SIG-M5 (cell line): ENCODE results near the gene DLG2.

Experiments
- DNase-seq: peaks from one replicate; lab custom pipeline; 2025; lab: John Stamatoyannopoulos, UW

The DLG2 gene

DNA sequence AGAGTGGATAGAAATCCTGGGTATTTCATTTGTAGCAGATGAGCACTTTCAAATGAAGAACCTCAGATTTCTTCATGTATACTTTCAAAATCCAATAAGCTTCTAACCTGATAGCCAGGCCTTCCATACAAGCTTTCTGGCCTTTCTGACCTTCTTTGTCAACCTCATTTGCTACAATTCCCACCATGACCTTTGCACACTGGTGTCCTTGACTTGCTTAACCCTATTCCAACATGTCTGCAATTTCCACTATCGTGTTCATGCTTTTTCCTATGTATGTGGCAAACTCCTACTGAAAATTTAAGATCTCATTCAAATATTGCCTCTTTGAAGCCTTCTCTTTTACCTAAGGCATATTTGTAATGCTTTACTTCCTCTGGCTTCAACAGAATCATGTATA is 2098.9 kb downstream of the DLG2 start:
- DNase-seq, result no peak

DNA sequence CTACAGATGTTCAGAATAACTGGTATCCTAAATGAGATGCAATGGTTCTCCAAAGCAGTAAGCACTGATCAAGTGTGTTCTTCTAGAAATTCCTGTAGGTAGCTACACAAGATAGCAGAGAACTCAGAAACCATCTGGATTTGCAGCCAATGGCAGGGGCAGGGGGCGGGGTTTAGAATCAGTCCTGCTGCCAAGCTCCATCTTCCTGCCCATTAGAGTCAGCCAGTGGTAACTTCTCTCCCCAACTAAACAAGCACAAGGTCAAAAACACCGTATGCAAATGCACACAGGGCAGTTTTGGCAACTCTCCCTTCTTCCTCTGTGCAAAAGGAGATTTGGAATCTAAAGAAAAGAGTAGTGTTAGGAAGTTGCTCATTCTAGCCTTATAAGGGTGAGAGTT is 2103.5 kb downstream of the DLG2 start:
- no peak for DNase-seq

DNA sequence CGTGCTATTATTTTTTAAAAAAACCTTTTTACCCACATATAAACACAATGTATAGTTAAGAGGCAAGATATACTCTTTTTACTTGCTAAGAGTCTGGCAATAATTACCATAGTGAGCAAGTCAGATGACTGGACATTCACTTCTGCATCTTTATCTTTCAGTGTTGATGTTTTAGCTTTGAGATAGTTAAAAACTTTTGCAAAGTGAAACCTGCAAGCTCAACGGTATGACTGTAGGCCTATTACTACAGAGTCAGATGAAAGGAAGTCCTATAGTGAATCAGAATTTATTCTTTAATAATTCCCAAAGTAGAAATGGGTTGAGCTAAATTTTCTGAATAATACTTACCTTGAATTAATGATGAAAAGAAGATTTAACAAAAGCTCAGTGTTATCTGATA is 2104.2 kb downstream of the DLG2 start:
- DNase-seq, result no peak

DNA sequence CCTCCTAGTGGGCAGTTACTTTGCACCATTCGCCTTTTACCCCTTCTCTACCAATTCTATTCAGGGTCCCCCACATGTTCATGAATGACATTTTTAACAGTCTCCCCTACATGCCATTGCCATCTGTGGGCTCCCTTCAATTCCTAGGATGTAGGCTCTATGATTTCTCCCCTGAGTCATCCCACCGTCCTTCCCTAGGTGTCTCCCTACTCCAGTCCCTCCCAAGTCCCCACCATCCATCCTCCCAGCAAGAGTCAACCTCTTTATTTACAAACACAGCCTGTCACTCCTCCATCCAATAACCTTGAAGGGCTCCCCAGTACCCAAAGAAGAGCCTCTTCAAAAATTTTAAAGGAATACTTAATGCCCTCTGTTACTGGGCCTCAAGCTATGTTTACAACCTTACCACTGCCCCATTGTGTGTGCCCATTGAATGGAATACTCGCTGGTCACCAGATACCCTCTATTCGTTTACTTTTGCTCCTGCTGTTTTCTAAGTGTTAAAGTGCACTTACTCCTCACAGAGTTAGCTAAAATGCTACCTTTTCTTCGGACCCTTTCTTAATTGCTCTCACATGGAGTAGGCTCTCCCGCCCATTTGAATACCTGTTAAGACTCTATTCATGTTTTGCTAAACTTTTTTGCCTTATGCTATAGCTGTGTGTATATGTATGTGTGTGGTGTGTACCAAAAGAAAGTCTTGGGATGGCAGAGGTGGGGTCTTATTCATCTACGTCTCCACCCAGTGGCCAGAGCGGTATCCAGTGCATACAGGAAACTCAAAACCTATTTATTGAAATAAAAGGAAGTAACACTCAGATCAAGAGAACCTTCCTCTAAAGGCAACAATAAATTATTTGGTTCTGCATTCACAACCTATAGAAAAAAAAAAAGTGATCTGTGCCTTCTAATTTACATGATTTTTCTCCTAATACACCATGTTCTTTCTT is 2105.2 kb downstream of the DLG2 start:
- no peak for DNase-seq

DNA sequence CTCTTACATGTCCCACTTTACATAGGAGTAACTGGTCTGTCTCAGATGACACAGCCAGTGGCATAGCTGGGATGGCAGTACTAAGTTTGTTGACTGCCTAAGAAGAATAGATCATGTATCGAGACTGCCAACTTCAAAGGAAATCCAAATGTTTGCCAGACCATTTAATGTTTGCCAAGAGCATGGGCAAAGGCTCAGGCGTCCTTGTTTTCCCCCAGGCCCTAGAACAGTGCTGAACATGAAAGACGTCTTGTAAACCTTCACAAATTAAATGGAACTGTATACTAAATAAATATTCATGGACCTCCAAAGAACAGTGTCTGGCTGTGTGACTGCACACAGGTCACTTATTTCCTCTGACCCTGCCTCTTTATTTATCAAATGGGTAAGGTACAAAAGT is 2106.3 kb downstream of the DLG2 start:
- DNase-seq, result no peak

DNA sequence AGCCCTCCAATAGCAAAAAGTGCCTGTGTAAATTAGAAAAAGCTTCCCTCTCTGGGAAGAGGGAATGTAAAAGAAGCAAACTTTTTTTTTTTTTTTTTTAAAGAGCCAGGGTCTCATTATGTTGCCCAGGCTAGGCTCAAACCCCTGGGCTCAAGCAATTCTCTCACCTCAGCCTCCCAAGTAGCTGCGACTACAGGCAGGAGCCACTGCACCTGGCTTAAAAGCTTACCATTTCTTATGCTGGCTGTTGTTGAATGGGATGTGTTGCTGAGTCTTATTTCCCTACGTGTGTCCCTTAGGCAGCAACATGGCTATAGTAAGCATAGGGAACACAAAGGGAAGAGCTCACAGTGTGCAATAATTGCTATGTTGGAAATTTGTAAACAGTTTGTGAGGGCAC is 2115.5 kb downstream of the DLG2 start:
- DNase-seq, result no peak

DNA sequence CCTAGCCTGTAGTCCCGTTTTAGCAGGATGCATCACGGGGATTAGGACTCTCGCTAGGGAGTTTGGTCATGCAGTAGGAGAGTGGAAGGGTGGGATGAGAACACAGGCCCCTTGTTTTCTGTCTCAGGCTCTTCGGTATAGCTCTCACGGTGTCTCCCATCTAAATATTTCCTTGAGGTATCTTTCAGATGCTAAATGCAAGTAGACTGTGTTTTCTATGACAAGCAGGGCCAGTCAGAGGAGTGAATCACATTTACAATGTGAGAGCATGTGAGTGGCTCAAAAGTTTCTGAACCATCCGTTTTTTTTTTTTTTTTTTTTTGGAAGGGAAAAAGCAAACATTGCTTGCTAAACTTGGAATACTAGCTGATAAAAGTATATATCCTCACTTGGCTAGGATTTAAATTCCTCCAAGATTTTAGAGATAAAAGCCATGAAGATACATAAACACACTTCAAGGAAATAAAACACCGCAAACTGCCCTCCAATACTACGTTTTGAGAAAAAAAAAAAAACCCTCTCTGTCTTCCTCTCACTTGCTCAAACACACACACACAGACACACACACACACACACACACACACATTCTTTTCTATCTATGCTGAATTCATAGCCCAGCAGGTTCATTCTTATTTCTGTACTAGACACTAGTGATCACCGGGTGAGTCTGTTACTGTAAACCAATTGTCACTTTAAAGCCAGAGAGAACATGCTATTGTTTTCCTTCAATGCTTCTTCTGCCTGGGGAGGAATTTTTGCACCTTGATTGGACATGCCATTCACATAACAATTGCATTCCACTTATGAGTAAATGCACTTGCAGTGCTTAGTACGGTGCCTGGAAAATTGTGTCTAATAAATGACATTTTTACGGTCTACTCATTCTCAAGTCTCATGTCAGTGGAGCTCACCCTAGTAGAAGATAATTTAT is 2116.3 kb downstream of the DLG2 start:
- no peak for DNase-seq

DNA sequence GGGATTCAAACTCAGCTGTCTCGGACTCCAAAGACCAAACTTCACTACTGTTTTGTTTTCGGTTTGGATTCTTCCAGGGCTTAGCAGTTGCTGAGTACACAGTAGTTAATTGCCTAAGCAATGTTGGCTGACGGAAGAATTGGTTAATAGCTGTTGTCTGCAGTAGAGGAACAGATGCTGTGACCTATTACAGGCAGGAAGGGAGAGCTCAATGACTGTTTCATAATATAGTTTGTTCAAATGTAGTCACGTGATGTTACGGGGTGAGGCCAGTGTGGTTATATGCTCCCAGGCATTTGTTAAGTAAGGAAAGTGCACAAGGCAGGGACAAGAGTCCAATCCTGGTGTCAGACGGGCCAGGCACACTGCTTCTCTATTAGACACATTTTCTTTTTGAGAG is 2118.3 kb downstream of the DLG2 start:
- DNase-seq, result no peak

DNA sequence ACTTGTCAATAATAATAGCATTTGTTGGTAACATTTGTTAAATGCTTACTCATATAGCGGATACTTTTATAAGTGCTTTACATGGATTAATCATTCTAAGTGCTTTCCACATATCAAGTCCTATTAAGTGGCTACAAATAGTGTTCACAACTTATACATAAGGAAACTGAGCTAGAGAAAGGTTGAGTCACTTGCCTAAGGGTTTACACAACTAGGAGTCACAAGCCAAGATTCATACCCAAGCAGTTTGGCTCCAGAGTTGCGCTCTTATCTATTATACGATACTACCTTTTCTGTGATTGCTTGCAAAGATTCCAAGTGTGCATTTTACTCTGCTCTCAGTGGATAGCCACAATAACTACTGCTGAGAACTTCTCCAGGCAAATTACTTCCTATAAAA is 2125.1 kb downstream of the DLG2 start:
- no peak for DNase-seq

DNA sequence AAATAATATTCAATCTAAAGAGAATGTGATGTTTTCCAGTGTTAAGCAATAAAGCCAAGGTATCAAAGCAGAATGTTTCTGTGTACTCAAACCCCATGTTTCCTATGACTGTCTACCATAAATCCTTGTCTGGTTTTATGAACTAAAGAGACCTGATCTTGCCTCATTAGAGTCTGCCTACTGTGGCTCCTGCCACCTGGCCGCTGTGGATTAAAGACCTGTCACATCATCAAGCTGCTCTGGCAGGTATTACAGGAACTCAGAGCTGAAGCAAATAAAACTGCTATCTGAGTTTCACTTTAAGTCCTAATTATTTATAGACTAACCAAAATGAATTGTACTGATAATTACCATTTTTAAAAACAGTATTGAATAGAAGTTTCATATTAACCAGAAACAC is 2133.2 kb downstream of the DLG2 start:
- DNase-seq, result no peak

DNA sequence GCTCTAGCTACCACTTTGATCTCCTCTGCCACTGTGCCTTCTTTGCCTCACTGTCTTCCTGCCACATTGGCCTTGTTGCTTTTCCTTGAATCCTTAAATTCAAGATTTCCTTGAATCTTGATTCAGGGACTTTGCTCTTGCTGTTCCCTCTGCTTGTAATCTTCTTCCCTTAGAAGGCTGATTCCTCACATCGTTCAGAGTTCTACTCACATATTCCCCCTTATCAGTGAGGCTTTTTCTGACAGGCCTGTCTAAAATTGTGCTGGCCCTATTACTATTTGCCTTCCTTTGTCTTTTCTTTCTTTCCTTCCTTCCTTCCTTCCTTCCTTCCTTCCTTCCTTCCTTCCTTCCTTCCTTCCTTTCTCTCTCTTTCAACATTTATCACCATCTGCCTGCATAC is 2134.1 kb downstream of the DLG2 start:
- no peak for DNase-seq

DNA sequence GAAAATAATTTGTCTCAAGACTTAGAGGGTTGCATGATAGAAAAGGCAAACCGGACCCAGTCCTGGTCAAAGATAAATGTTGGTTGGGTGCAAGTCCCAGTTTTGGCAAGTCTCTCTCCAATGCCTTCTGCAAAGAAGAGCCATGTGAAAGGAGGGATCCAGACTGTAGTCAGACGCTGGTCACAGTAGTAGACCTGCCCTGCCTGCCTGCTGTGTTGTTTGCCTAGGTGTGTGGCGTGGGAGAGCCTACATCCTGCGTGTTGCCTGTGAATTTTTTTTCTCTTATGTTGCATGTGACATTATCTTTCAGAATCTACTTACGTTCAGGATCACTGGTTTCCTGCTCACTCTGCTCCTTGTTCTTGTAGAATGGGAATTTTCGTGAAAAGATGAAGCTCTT is 2143.3 kb downstream of the DLG2 start:
- no peak for DNase-seq

DNA sequence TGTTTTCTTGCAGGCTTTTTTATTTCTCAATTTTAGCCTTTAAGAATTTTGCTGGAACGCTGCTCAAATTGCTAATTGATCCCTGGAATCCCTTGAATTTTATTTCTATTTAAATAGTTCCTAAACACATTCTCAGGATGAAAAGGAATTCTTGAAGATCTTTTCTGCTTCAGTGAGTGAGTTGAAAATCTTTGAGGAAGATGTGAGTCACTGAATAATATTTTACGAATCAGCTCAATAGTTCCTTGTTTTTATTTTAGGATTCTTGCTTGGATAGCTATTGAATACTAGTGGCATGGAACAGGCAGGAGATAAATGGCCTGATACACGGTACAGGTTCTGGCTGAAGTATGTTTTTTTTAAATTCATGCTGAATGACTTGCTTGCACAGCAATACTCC is 2146.3 kb downstream of the DLG2 start:
- no peak for DNase-seq

DNA sequence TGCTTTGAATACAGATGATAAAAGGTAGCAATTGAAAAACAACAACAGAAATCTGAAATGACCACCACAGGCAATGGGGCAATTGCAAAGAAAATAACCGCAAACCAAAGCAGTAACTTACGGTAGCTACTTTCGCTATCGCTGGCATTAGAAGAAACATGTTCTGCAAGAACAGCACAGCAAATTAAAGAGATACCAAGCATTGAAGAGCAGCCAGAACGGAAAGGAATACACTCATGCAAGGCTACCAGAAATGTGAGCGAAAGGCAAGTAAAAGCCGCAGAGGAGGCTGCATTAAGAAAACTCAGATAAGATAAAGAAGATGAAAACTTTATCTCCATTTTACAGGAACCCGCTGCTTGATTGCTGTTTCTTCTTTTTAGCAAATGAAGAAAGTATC is 2146.9 kb downstream of the DLG2 start:
- DNase-seq, result no peak

DNA sequence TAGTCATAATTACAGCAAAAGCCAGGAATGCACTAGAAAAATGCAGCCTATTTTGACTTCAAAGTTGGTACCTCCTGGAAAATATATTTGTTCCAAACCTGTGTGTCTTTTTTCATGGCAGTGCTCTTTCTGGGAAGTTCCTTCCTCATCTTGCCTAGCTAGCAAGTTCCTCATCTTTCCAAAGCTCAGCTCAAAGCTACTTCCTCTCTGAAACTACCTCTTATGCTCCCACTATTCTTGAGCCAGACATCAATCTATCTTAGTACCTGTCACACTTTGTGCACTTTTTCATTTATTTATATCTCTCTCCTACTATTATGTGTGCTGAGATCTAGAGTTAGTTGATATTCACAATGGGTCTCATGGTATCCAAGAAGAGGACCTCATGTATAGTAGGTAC is 2149.4 kb downstream of the DLG2 start:
- DNase-seq, result no peak

DNA sequence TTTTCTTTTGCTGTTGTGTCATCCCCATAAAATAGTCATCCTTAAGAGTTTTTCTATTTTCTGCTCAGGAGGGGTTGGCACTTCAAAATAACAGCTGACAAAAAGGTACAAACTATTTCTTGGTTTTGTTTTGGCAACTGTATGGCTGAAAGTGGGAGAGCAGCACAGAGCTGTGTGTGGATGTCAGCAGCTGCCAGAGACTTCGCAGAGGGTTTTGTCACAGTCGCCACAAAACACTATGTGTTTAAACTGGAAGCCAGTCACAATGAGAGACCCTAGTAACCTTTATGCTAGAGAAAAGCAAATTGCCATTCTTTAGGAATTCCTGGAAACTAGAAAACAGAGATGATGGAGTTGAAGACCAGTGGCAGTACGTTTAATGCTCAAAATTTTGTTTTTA is 2151.4 kb downstream of the DLG2 start:
- DNase-seq, result no peak

DNA sequence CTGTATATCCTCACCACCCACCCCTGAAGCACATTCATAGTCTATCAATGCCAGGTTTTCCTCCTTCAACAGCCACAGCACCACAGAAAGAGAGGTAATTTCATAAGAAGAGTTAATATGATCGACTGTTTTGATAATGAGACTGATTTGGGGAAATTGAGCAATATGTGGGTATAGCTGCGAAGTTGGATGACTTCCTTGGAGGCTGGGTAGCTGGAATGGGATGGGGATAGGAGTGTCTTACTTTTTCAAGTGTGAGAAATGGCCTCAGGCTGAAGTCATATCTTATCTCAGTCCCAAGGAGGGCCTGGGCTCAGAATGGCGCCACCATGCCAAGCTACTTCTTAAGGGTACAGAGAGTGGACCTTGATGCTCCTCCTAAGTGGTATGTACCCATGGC is 2153.4 kb downstream of the DLG2 start:
- no peak for DNase-seq

DNA sequence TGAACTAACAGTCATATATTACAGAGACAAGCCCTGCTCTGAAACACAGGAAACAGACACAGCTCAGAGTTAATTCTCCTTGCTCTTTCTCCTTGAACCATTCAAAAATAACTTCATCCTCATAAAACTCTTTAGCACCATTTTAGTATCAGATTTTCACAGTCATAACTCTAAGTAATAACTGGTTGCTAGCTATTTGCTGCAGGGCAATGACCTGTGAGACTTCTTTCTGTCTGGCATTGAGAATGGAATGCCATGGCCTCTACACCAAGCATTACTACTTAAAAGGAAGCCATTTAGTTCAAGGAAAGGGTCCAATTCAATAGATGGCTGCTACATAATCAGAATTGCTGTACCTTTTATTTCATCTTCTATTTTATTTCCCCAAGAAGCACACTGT is 2154.3 kb downstream of the DLG2 start:
- DNase-seq, result no peak

DNA sequence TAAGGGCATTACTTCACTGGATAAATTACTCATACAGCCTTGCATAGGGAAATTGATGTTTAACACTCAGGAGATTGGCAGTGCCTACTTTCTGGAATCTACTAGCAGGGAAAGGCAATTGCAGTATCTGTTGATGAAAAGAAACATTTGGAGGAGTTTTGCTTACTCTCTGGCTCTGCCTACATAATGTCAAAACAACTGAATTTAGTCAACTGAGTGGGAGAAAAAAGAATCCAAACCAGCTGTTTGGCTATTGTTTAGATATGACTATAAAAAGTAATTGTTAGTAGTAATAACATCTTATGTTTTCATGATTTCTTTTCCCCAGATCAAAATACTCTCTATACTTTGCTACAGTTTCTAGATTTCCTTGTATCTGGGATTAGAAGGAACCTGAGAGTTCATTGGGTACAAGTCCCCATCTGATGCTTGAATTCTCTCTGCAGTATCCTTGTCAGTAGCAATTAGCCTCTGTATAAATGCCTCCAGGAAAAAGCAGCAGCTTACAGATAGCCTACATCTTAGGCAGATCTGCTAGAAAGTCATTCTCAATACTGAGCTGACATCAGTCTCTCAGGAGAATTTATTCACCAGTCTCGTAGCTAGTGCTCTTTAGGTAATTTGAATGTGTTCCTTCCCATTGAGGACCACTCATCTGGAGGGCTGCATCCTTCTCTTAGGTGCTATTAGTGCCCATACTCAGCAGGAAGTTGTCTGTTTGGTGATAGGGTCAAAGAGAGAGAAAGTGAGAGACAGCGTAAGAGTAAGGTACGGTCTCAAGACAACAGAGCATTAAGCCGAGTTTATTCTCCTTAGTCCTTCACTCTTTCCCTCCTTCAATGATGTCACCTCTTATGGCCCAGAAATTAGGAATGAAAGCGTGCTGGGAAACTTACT is 2155.1 kb downstream of the DLG2 start:
- DNase-seq, result no peak

DNA sequence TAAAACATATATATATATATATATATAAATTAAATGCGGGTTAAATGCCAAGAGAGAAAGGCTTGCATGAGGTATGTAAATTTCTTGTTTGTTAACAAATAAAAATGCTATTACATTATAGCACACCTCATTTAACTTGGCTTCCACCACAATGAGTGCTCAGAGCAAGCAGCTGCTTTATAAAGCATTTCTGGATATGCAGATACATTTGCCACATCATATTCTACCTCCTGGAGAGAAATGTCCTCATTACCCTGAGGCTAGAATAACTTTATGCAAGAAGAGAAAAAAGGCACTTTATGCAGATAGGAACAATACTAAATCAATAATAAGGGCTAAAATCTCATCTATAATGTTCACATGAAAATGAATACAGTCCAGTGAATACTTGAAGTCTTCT is 2159.3 kb downstream of the DLG2 start:
- no peak for DNase-seq

DNA sequence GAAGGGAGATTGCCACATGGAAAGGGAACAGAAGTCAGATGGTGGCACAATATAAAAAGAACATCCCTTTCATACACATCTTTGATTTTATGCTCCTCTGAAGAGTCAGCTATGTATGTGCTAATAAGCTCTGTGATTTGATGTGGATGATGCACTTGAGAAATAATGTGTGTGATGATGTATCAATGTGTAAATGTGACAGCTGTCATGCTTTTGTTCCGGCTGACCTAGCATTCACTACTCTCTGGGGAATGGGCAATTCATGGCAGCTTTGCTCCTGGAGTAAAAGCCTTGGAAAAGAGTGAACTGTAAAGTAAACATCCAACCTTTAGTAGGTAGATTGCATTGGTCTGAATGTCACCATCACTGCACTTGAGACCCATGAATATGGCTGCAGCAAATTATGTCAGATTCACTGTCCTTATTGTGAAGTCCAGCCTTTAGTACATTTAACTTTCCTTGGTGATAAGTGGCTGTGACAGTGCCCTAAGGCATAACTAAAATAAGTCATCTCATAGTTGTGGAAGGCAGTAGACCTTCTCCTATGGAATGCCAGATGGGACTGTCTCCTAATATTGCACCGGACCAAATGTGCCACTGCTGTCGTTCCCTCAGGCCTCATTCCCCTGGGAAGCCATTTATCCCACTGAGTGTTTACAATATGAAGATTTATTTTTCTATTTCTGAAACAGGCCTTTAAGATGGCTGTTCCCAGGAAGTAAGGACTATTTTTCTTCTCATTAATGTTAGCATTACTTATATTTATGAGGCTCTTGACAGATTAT is 2162.8 kb downstream of the DLG2 start:
- DNase-seq, result no peak
